Measurements from ENCODE around the gene KHNYN. TPM values are rescaled to one million over a fixed set of nuclear protein-coding genes. Genes with fewer than 3 reads are reported as not detected.
A peak's percentile ranks its signal among the peaks of the same experiment; 100 is the strongest.

Gene KHNYN
- total and polyA plus RNA-seq, 2 of the 8 experiments (the other 6 are each of a cell fraction or from before 2014, with no cell fraction given): 7.6 to 22.3 TPM

GRCh38 chr14:24442240-24443052 lies 12.7 kb downstream of the KHNYN start, which contains the start of gene SDR39U1 (continued):
- TF ChIP-seq EP300 (IDR thresholded peaks at IDR 0.05; ENCODE audit: borderline replicate concordance in 1 of 2, low read depth in 2 of 2, low read length in 2 of 2) (no peak; a peak in 1 of 3 replicates), TAF7 (optimal IDR thresholded peaks at IDR 0.05; ENCODE audit: borderline replicate concordance, low read depth, low read length) (peak; percentile 4), SP1 (IDR thresholded peaks at IDR 0.05; ENCODE audit: low read depth, low read length) (no peak), USF2 (IDR thresholded peaks at IDR 0.05; ENCODE audit: low read length) (peak; percentile 71), POLR2AphosphoS5 (IDR thresholded peaks at IDR 0.05; ENCODE audit: low read depth, low read length) (peak; percentile 77), RXRA (IDR thresholded peaks at IDR 0.05; ENCODE audit: insufficient read depth, low read depth, low read length) (no peak), E2F6 (IDR thresholded peaks at IDR 0.05) (0 out of 2 replicates have a peak, but pooled peaks have one; percentile 22), ATF3 (IDR thresholded peaks at IDR 0.05; ENCODE audit: insufficient read depth, low read depth, low read length) (0 out of 2 replicates have a peak, but pooled peaks have one; percentile 44), KDM4A (IDR thresholded peaks at IDR 0.05; ENCODE audit: low read depth, low read length, severe bottlenecking) (peak; percentile 38), NANOG (IDR thresholded peaks at IDR 0.05; ENCODE audit: insufficient read depth, low read depth, low read length, poor library complexity, severe bottlenecking) (no peak), SP2 (IDR thresholded peaks at IDR 0.05; ENCODE audit: low read length) (no peak), SAP30 (IDR thresholded peaks at IDR 0.05; ENCODE audit: insufficient read depth, insufficient replicate concordance, low read length) (peak; percentile 34), MAX (IDR thresholded peaks at IDR 0.05) (peak; percentile 34; the same call in 1 of the 2 replicates), CREB1 (IDR thresholded peaks at IDR 0.05) (peak; percentile 92), RFX5 (IDR thresholded peaks at IDR 0.05; ENCODE audit: borderline replicate concordance, low read depth, low read length) (no peak), KDM5A (IDR thresholded peaks at IDR 0.05; ENCODE audit: low read length) (peak; percentile 72; the same call in 1 of the 2 replicates), PHF8 (conservative IDR thresholded peaks at IDR 0.05; ENCODE audit: low read depth, low read length) (peak; percentile 79), CHD2 (IDR thresholded peaks at IDR 0.05; ENCODE audit: low read length) (peak; percentile 78), ASH2L (IDR thresholded peaks at IDR 0.05; ENCODE audit: low read length) (peak; percentile 62), BACH1 (IDR thresholded peaks at IDR 0.05; ENCODE audit: low read length) (no peak), YY1 (IDR thresholded peaks at IDR 0.05; ENCODE audit: low read depth, low read length) (no peak)
